Measurements from ENCODE around the gene KCNAB1.

Gene KCNAB1

GRCh38 chr3:156495816-156496215 is 375.4 kb downstream of the KCNAB1 start:
- DNase-seq (ENCODE audit: low spot score): no peak

GRCh38 chr3:156497326-156497725 is 376.9 kb downstream of the KCNAB1 start:
- no peak for DNase-seq (ENCODE audit: low spot score)

DNA sequence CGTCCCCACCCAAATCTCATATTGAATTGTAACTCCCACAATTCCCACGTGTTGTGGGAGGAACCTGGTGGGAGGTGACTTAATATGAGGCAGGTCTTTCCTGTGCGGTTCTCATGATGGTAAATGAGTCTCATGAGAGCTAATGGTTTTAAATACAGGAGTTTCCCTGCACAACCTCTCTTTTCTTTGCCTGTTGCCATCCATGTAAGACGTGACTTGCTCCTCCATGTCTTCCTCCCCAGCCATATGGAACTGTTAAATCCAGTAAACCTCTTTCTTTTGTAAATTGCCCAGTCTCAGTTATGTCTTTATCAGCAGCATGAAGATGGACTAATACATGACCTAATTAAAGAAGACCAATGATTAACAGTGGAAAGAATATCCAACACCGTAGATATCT is 377.9 kb downstream of the KCNAB1 start:
- DNase-seq (ENCODE audit: low spot score): no peak

DNA sequence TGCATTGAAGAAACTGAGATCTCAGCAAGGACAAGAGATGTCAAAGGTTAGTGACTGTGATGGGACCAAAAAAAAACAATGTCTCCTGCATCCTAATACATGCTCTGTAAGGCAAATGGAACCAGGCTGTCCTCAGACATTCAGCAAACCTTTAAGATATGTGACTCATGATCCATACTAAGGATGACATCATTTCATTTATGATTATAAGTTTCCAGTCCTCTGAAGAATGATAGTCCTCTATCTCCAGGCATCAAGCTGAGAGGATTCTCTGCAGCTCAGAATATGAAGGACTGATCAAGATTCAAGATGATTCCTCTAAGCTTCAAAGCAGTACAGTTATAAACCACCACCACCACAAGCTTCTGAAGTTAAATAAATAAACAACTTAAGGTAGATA is 386.9 kb downstream of the KCNAB1 start:
- DNase-seq (ENCODE audit: low spot score): no peak

DNA sequence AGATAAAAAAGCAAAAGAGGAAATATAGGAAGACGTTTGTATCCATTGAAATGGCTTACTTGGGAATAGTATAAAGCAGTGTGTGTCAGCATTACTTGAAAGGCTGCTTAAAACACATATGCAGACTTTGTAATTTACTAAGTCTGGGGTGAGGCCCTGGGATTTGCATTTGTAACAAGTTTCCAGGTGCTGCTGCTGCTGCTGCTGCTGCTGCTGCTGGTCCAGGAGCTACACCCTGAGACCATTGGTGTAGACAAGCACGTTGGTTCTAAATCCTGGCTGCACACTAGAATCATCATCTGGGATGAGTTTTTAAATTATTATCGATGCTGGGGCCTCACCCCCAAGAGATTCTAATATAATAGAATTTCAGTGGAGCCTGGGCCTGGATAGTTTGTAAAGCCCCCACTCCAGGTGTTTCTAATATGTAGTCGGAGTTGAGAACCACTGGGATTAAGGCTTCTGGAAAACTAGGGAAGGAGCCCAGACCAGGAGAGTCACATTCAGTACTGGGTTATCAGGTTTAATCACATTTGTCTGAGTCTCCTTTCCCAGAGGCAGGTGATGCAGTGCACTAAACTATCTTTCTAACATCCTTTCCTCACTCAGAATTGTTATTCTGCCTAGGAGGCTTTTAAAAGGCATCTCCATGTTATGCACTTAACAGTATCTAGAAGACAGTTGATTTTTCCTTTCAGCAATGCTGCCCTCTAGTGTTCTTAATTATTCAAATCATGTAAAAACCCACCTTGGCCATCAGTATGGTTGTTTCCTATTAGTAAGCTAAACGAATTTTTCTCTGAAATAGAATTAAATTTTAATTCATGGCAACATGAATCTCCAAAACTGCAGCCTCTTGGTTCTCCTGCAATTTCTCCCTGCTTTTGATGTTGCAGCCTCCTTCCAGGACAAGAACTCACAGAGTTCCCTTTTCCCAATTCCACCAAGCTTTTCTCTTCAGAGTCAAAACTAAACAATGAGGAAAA is 389.1 kb downstream of the KCNAB1 start:
- DNase-seq (ENCODE audit: low spot score): peak; percentile 52

DNA sequence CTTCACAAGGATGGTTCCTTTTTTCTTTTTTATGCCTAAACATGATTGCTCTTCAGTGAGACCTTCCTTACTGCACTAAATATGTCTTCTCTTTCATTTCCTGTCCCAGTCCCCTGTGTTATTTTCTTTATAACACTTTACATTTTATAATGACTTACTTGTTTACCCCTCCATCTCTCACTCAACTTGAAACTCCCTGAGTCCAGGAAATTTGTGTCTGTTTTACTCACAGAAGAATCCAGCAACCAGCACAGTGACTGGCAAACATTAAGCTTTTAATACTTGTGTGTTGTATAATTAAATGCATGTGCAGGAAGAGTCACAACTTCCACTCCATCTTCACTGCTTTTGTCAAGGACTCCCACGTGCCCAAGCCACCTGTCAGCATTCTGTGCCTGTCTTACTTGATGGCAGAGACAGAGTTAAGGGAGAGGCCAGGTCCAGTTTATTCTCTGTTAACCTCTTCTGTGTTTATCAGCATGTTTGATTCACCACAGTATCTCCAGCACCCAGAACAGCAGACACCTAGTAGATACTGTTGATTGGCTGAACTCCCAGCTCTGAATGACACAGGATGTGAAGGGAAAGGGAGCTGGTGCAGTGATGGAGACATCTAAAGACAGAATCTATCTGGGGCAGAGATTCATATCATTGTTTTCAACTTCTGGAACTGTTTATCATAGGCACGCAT is 391.8 kb downstream of the KCNAB1 start:
- DNase-seq (ENCODE audit: low spot score): no peak

DNA sequence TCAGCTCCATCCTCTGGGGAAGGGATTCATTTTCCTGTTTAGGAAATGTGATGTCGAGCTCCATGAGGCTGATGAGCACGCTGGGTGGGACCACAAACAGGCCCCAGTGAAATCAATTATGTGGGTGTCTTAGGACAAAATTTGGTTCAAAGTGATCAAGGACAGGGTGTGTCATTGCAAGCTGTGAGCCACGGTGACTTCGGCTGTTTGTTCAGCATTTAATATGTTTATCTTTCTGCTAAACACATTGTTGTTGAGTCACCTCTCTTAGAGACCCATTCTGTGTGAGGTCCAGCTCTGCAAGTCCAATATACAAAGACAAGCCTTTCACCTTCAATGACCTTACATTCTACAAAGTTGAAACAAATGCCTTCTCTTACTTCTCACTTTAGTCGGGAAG is 393.2 kb downstream of the KCNAB1 start:
- DNase-seq (ENCODE audit: low spot score): peak; percentile 24

DNA sequence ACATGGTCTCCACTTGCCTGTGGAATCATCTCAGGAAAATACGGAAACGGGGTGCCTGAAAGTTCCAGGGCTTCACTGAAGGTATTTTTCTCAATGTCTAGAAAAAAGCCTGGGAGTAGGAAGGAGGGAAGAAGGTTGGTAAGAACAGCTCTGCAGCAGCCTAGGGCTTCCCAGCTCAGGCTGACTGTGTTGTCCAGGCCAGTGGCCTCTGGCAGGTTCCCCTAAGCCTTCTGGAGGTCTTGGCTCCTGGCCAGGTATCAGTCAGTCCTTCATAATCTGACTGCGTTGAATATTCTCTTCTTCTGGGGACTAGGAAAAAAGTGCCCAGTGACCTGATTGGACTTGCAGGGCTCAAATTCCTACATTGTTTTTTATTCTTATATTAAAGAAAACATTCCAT is 395.9 kb downstream of the KCNAB1 start:
- no peak for DNase-seq (ENCODE audit: low spot score)

DNA sequence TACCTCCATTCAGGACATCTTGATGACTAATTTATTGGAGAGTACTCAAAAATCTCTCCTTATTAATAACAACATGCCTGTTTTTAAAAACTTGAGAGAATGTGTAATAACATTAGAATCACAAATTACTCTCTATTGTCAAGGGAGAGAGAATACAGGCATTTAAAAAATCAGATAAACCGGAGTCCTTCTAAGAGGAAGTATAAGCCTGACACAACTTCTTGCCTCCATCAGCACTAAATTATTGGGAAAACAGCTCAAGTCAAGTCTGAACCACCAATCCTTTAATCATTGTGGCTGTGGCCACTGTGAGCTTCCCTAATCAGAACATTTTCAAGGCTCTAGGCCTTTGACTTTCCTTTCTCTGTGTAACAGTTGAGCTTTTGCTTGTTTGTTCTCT is 396.6 kb downstream of the KCNAB1 start:
- DNase-seq (ENCODE audit: low spot score): no peak

DNA sequence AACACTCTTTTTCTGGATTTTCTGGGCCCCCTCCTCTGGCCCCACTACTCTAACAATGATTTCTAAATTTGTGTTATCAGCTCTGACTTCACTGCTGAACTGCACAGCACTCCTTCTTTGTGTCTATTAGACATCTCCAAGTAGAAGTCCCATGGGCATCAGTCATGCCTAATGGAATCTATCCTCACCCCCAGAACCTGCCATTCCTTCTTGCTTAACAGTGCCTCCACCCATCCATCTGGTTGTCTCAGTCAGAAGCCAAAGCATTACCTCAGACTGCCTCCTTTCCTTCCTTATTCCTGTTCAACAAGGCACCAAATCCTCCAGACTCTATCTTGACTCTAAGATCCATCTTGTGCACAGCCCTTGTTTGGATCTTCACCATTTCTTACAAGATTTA is 398.3 kb downstream of the KCNAB1 start:
- no peak for DNase-seq (ENCODE audit: low spot score)

GRCh38 chr3:156519758-156520162 is 399.4 kb downstream of the KCNAB1 start:
- no peak for DNase-seq (ENCODE audit: low spot score)

- no peak for DNase-seq (ENCODE audit: low spot score)
Observed at GRCh38 chr3:156522673-156523072, 402.3 kb downstream of the KCNAB1 start.

GRCh38 chr3:156525808-156526207 is 405.4 kb downstream of the KCNAB1 start:
- no peak for DNase-seq (ENCODE audit: low spot score)

GRCh38 chr3:156527060-156527459 is 406.7 kb downstream of the KCNAB1 start:
- DNase-seq (ENCODE audit: low spot score): no peak

DNA sequence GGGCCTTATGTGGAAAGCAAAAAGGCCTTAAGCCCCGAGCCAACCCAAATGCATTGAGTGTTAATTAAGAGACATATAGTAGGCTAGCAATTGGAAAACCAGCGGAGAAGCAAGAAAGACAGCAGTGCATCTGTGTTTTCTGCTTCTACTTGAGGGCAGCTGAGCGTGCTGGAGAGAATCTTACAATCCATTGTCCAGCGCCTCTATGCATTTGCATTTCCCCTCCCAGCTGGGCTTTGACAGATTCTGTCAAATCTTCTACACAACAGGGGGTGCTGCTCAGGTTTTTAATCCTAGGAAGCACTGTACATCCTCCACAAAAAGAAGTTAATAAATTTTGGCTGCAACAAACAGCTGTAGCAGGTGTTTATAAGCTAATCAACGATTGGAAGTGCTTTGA is 410.6 kb downstream of the KCNAB1 start:
- DNase-seq (ENCODE audit: low spot score): no peak

GRCh38 chr3:156532730-156533129 is 412.4 kb downstream of the KCNAB1 start:
- no peak for DNase-seq (ENCODE audit: low spot score)

DNA sequence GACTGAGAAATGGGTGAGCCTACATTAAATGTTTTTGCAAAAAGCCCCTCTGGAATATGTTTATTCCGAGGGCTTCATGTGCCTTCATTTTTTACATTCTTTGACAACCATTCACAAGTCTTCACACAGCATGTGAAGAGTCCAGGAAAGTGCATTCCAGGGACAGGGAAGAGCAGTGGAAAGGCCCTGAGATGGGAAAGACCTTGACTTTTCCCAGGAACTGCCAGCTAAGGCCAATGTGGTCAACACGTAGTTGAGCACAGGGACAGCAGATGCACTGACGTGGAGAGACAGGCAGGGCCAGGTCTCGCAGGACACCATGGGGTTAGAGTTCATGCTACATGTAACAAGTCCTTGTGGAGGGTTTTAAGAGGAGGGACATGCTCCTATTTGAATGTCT is 412.8 kb downstream of the KCNAB1 start:
- DNase-seq (ENCODE audit: low spot score): no peak

DNA sequence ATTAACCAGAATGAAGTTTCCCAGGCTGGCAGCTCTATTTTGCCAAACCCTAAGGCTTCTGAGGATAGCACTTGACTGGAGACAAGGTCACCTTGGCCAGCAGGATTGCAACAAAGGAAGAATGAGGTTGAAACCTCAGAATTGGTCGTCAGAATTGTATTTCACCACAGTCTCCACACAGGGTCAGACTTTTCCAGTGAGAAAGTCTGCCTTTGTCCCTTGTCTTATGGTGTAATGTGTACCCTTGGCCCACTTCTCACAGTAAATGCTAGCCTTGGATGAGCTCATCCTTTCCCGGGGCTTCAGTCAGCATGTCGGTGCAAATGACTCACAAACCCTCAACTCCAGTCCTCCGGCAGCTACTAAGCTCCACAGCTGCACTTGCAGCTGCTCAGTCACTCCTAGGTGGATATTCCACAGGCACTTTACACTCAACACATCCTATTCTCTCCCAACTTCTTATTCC is 414.8 kb downstream of the KCNAB1 start:
- DNase-seq (ENCODE audit: low spot score): peak; percentile 56

DNA sequence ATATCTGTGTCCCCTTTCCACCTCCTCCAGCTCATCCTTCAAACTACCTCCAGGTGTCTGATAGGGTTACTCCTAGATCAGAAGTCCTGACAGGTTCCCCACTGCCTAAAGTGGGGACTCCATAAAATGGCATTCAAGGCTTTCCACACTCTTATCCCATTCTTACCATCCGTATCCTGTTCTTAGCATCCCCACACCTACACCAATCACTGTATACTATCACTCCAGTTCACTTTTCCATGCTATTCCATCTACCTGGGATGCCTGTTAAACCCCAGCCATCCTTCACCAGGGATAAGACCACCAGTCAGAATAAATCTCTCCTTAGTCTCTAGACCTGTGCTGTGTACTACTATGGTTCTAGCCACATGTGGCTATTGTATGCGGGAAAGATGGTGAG is 415.4 kb downstream of the KCNAB1 start:
- no peak for DNase-seq (ENCODE audit: low spot score)

DNA sequence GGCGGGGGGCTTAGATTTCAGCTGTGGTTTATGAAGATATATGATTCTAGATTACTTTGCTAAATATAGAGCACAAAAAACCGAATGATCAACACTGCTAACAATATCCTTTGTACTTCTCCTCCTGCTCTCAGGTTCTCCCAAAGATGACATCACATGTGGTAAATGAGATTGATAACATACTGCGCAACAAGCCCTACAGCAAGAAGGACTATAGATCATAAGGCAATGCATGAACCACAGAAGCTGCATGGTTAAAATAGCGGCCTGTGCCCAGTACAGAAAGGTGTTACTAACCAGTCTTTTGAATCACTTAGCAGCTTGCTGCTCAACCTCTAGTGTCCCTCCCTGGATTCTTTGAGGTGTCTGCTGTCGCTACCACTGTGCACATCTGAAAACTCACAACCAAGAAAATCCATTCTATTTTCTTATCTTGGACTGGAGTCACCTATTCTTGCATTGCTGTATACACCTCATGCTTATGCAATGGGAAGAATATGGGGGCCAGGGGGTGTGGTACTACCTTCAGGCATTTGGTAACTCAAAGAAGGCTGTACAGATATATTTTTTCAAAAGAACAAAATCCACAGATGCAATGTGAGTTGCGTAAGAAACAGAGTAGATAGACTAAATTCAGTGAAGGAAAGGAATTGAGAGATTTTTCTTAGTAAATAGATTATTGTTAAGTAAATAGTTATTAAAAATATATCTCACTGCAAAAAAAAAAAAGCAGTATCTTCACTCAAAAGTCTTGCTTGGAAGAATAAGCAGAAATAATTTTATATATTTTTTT is 416.3 kb downstream of the KCNAB1 start:
- DNase-seq (ENCODE audit: low spot score): no peak

DNA sequence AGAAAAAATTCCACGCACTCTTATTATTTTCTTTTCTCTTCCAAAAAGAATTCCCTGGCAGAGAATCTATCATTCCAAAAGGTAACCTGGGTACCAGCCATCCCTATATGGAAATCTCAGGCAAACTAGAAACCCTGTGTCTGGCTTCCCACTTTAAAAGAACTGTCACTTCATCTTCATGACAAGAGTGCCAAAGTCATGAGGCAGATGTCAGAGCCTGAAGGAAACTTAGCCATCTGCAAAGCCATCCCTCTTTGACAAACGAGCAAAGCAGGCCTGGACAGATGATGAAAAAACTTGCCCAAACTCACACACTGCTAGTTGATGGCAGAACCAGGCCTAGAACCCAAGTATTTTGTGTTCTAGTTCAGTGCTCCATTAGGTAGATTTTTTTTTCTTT is 418.7 kb downstream of the KCNAB1 start:
- no peak for DNase-seq (ENCODE audit: low spot score)

GRCh38 chr3:156539802-156540201 is 419.4 kb downstream of the KCNAB1 start:
- DNase-seq (ENCODE audit: low spot score): no peak

Data from LoVo (cell line).